Activated CD4-positive, alpha-beta T cell treated with anti-CD3 and anti-CD28 coated beads, Interleukin-2, amount 50 U/mL, for 4 hours (primary cell): Measurements from ENCODE around the gene SPPL2B.

ENCODE experiments used
- DNase-seq, 2 experiments: peaks; one replicate each; pipeline ENCODE4 v3.0.0-alpha.2; 2020

Gene SPPL2B

GRCh38 chr19:2302319-2303210, 25.9 kb upstream of the SPPL2B start:
- peak in 1 of 2 experiments; percentile 23 for DNase-seq

- no peak for DNase-seq
Observed at GRCh38 chr19:2303211-2303798, 25.2 kb upstream of the SPPL2B start.

- no peak for DNase-seq
Observed at GRCh38 chr19:2305452-2306280, 22.8 kb upstream of the SPPL2B start.

GRCh38 chr19:2306281-2306806, 22.1 kb upstream of the SPPL2B start:
- no peak for DNase-seq

GRCh38 chr19:2306971-2307370, 21.5 kb upstream of the SPPL2B start:
- DNase-seq = no peak

GRCh38 chr19:2307518-2308012, 20.9 kb upstream of the SPPL2B start:
- DNase-seq = no peak

GRCh38 chr19:2308114-2308556, 20.3 kb upstream of the SPPL2B start, which contains the start of gene LINGO3:
Gene LINGO3, minus strand, starts transcription at chr19:2308154. Its CDS starts 16,378 bp downstream, at chr19:2291776.
- DNase-seq = no peak

GRCh38 chr19:2309734-2310362, 18.6 kb upstream of the SPPL2B start:
- no peak for DNase-seq

GRCh38 chr19:2311093-2311492, 17.4 kb upstream of the SPPL2B start:
- DNase-seq = no peak

GRCh38 chr19:2312820-2313501, 15.5 kb upstream of the SPPL2B start:
- DNase-seq = no peak

- DNase-seq = no peak
Observed at GRCh38 chr19:2315121-2315817, 13.2 kb upstream of the SPPL2B start.

GRCh38 chr19:2315818-2316353, 12.6 kb upstream of the SPPL2B start:
- no peak for DNase-seq

- DNase-seq = no peak
Observed at GRCh38 chr19:2317300-2317699, 11.2 kb upstream of the SPPL2B start.

GRCh38 chr19:2317756-2318155, 10.7 kb upstream of the SPPL2B start:
- DNase-seq = no peak

- no peak for DNase-seq
Observed at GRCh38 chr19:2318923-2319322, 9.6 kb upstream of the SPPL2B start.

- DNase-seq = no peak
Observed at GRCh38 chr19:2319551-2319950, 8.9 kb upstream of the SPPL2B start.

GRCh38 chr19:2320049-2320448, 8.4 kb upstream of the SPPL2B start:
- DNase-seq = no peak

- DNase-seq = no peak
Observed at GRCh38 chr19:2320939-2321338, 7.5 kb upstream of the SPPL2B start.

- no peak for DNase-seq
Observed at GRCh38 chr19:2321565-2322283, 6.8 kb upstream of the SPPL2B start.

GRCh38 chr19:2323707-2324106, 4.8 kb upstream of the SPPL2B start:
- DNase-seq = no peak
